Pulmonary artery endothelial cell (primary cell): ENCODE measurements around the gene GYPE. TPM values are rescaled to one million over a fixed set of nuclear protein-coding genes. Genes with fewer than 3 reads are reported as not detected.
"Not testable (repeated sequence)": the region's sequence is repeated elsewhere in the genome, so short reads cannot be mapped to it uniquely, and the experiment has no call there.

Experiments
- DNase-seq: peaks from one replicate; pipeline ENCODE4 v3.0.0-alpha.2; 2011; ENCODE audit warnings: low read depth, low spot score
- total RNA-seq: library from RNA; depleted of rRNA; stranded (reverse); fragments of >200 nt; gene quantifications from 2 replicates; pipeline ENCODE4 v1.2.3, GENCODE V29; 2014

The GYPE gene
- total RNA-seq, 1 donor from 2014 or later = 0.13 TPM

DNA sequence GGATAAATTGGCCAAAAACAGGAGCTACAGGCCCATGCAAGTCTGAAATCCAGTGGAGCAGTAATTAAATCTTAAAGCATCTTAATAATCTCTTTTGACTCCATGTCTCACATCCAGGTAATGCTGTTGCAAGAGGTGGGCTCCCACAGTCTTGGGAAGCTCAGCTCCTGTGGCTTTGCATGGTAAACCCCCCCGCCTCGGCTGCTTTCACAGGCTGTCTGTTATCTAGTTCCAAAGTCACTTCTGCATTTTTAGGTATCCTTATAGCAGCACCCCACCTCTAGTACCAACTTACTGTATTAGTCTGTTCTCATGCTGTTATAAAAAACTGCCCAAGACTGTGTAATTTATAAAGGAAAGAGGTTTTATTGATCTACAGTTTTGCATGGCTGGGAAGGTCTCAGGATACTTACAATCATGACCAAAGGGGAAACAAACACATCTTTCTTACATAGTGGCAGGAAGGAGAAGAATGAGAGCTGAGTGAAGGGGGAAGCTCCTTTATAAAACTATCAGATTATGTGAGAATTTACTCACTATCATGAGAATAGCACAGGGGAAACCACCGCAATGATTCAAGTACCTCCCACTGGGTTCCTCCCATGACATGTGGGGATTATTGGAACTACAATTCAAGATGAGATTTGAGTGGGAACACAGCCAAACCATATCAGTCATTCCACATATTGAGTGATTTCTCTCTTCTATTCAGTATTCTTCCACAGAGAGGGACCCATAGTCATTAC lies 34.7 kb downstream of the GYPE start:
- DNase-seq = not testable (repeated sequence)

GRCh38 chr4:143869925-143870324 lies 35.4 kb downstream of the GYPE start:
- DNase-seq = not testable (repeated sequence)

DNA sequence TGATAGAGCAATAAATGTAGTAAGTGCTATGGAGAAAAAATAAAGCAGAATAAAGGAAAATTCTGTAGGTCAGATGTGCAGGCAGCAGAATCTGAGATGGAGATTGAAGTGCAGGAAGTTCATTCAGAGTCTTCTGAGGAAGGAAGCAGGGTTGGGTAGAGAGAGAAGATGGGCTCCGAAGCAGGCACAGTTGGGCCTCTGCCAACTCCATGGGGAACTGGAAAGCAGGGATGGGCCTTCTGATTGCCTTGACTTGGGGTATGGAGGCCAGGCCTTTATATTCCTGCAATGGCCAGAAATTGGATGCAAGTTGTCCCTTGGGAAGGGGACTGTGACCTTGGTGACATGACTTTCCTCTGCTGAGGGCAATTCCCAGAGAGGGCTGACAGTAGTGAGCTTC lies 42.6 kb downstream of the GYPE start:
- DNase-seq = not testable (repeated sequence)

DNA sequence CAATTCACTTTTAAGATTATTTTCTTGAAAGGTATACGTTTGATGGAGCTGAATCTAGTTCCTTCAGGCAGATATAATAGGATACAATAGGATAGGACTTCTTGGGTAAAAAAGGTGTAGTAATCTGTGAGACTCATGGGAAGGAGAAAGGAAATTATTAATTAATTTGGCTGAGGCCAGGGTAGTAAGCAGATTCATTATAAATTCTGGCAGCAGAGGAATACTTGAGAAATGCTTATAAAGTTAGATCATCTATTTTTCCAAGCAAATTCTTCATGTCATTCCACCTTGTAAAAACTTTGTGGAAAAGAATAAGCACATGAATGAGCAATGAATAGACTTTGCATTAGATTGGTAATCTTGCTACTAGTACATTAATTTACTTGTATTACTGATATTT lies 46.9 kb downstream of the GYPE start:
- DNase-seq = no peak

- DNase-seq = not testable (repeated sequence)
Measured at GRCh38 chr4:143857391-143858336, 47.7 kb downstream of the GYPE start.

- not testable (repeated sequence) for DNase-seq
Measured at GRCh38 chr4:143856017-143856557, 49.3 kb downstream of the GYPE start.

DNA sequence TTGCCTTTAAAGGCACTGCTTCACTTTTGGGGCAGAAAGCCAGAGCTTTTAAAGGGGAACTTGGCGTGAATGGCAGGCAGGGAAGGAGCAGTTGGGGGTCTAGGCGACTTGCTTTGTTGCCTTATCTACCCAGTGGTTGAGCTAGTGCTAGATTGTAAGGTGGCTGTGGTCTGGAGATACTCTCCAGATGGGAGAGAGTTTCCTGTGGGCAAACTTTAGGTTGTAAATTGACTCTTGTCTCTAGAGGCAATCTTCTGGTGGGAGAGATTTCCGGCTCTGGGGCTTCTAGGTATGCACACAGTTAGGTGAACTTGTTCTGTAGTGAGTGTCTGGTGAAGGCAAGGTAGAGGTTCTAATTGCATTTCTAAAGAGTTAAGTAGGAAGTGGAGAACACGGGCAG lies 50.7 kb downstream of the GYPE start:
- not testable (repeated sequence) for DNase-seq

DNA sequence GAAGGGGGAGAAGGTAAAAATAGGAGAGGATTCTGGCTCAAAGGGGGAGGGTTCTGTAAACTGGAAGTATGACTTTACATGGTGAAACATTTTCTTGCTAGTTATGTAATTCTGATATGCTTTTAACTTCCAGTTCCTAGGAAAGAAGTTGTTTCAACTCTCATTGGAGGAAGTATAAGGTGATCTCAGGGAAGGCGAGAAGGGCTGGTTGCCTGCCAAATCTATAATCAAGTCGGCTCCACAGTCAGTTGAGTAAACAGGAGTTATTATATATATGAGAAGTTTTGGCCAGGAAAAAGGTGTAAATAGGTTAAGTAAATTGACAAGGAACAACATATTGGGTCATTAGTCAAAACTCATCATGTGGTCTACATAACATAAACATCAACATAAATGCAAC lies 56.1 kb downstream of the GYPE start:
- not testable (repeated sequence) for DNase-seq

GRCh38 chr4:143843506-143843832 lies 61.9 kb downstream of the GYPE start:
- DNase-seq = not testable (repeated sequence)

DNA sequence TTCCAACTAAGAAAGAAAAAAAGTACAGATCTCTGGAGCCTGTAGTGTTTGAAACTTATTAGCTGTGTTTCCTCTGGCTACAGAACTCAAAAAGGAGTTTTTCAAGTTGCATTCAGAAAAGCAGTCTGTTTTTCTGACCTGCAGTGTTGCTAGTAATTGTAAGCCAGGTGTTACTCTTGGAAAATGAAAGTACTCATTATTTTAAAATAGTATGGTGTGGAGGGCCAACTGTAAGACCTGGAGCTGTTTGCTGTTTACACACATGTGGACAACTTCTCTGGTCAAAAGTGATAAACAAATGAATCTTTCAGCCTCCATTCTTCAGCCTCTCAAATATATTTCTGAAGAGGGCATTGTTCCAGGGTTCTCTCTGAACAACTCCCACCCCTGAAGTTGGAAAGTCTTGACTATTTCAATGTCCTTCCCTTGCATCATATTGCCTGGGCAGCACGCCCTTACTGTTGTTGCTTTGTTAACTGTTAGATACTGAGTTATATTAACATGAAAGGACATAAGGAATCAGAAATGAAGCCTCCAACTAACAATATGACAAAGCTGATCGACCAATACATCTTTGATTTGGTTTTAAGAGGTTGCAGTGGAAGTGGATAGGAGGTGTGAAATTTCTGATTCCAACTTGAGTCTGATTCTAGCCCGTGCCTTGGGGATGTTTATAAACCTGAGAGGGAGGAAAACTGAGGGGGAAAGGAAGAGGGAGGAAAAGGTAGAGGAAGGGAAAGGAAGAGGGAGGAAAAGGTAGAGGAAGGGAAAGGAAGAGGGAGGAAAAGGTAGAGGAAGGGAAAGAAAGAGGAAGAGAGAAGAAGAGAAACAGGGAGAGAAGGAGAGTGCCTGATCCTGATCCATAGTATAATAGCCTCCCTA lies 62.5 kb downstream of the GYPE start:
- DNase-seq = not testable (repeated sequence)

- not testable (repeated sequence) for DNase-seq
Measured at GRCh38 chr4:143839413-143839812, 65.9 kb downstream of the GYPE start.

DNA sequence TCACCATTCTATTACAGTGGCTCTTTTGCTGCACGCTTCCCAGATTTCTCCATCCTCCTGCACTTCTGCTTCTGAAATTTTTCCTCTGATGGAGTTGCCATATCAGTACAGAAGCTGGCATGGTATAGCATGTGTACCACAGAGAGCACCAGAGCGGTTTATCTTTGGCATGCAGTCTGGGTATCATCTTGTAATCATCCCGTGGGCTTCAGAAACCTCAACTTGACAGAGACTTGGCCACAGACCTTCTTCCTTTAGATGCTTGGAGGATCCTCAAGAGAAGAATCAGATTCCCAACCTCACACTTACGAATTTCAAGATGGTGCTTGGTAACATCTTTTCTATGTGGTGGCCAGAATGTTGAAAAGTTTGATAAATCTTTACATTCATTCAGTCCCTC lies 71.2 kb downstream of the GYPE start:
- DNase-seq = not testable (repeated sequence)

- DNase-seq = not testable (repeated sequence)
Measured at GRCh38 chr4:143833676-143834075, 71.7 kb downstream of the GYPE start.

GRCh38 chr4:143830576-143830975 lies 74.8 kb downstream of the GYPE start:
- not testable (repeated sequence) for DNase-seq

- DNase-seq = not testable (repeated sequence)
Measured at GRCh38 chr4:143829239-143829620, 76.1 kb downstream of the GYPE start.

Other genes with a start within 250 kb of the GYPE start
- gene FREM3, start 204.9 kb downstream of the GYPE start, total RNA-seq = under 0.01 and 0.18 TPM in 2 replicates
- not detected in 2 replicates for gene GYPB, start 113.8 kb upstream of the GYPE start, total RNA-seq
- not detected in 2 replicates for gene GYPA, start 235.2 kb upstream of the GYPE start, total RNA-seq